HG02759 (cell line): ENCODE results near the gene ZNF813.

Experiments used
- ATAC-seq: cut with Tn5 transposase; IDR thresholded peaks from one replicate; pipeline ENCODE4 v1.9.1; 2021; ENCODE audit warnings: mild to moderate bottlenecking, moderate library complexity; ENCODE audit not compliant: unreplicated experiment

The ZNF813 gene

GRCh38 chr19:53519446-53519845 is 51.9 kb downstream of the ZNF813 start:
- ATAC-seq = no peak

- ATAC-seq = no peak
Observed at GRCh38 chr19:53520163-53520546, 52.6 kb downstream of the ZNF813 start.

GRCh38 chr19:53520547-53521372 is 53.2 kb downstream of the ZNF813 start:
- peak; percentile 99 for ATAC-seq

GRCh38 chr19:53521373-53522202 is 54.1 kb downstream of the ZNF813 start:
- ATAC-seq = no peak

- no peak for ATAC-seq
Observed at GRCh38 chr19:53525922-53526321, 58.4 kb downstream of the ZNF813 start.

- ATAC-seq = no peak
Observed at GRCh38 chr19:53530622-53531021, 63.1 kb downstream of the ZNF813 start.

GRCh38 chr19:53531457-53531856 is 63.9 kb downstream of the ZNF813 start:
- no peak for ATAC-seq

- no peak for ATAC-seq
Observed at GRCh38 chr19:53532362-53532761, 64.8 kb downstream of the ZNF813 start.

DNA sequence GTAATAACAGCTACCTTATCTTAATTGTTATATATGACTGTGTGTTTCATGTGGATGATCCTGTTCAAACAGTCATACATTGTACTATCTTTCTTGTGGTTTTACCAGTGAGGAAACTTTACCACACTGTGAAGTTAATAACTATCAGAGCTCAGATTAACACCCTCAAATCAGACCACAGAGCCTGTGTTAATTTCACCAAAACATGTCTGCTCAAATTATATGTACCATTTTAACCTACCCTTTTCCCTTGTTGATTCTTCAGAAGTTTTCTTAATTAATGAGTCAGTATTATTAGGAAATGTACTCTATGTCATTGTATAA is 68.7 kb downstream of the ZNF813 start:
- no peak for ATAC-seq

DNA sequence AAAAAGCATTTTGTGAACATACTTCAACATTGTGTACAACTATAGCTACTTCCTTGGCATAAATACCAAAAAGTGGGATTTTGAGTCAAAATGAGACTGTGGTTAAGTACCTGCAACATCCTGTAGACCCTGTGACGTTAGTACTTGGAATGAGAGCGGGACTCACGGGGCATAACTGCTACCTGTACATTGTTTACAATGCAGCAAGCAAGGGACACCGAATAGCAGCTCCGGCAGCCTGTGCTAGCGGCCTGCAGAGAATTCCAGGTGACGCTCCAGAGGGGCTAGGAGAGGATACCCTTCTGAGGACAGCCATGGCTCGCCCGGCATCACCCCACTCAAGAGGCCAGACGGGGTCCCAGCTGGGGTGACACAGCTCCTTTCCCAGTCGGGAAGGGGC is 69.6 kb downstream of the ZNF813 start:
- ATAC-seq = no peak

DNA sequence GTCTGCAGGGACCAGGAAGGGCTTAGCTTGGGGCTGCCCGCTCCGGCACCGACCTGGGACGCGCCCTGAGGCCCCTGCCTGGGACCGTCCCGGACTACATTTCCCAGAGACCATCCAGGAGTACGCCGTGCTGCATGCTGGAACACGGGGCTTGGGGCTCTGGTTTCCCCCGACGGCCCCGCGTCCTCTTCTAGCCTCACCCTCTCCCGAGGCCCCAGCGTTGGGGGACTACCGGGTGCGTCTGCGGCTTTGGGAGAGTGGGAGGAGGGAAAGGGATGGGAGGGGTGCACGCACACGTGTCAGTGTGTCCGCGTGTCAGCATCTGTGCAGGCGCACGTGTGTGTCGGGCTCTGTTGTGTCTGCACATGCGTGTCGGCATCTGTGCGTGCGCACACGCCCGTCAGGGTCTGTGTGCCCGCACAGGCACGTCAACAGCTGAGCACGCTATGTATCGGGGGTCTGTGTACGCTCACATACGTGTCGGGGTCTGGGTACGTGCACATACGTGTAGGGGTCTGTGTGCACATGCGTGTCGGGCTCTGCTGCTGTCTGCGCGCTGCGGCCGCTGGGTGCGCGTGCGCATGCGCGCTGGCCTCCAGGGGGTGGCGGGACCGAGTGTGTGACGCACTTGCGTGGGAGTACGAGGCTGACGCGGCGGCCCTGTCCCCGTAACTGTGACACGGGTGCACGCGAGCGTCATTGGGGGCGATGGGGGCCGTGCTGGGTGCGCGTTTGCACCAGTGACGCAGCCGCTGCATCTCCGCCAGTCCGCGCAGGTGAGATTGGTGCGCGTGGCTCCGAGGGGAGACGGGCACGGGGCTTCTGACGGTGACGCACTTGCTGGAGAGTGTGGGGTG is 70.2 kb downstream of the ZNF813 start, which contains the start of gene ZNF331:
TSS of gene ZNF331 (plus strand) at position 625 of the 857 bp plus-strand sequence. CDS start 31,232 bp downstream, outside the sequence.
- ATAC-seq = peak; percentile 78

DNA sequence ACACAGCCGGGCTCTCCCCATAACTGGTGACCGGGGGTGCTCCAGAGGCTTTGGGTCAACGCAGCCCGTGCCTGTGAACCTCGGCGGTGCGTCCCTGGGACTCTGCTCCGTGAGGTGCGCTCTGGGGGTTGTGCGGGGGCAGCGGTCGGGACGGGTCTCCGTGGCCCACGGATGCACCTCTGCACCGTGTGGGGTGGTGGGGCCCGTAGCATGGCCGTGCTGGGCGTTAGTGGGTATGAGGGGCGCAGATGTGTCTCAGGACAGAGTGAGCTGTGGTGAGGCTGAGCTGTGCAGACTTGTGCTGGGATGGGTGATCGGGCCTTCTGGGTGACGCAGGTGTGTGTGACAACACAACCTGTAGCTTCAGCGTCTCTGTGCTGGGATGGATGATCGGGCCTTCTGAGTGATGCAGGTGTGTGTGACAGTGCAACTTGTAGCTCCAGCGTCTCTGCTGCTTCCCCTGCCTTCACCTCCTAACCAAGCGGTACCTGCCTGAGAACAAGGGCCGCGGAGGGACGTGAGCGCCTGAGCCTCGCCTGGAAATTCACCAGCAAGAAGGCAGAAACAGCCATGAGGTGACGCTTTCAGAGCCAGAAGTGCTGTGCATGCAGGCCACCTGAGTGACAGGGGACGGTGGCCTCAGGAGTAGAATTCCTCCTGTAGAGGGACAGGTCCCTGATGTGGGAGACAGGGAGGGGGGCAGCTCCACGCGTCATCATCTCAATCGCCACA is 71.0 kb downstream of the ZNF813 start:
- ATAC-seq = peak; percentile 17

GRCh38 chr19:53540091-53540490 is 72.6 kb downstream of the ZNF813 start:
- ATAC-seq = no peak

- ATAC-seq = no peak
Observed at GRCh38 chr19:53541971-53542370, 74.4 kb downstream of the ZNF813 start.

DNA sequence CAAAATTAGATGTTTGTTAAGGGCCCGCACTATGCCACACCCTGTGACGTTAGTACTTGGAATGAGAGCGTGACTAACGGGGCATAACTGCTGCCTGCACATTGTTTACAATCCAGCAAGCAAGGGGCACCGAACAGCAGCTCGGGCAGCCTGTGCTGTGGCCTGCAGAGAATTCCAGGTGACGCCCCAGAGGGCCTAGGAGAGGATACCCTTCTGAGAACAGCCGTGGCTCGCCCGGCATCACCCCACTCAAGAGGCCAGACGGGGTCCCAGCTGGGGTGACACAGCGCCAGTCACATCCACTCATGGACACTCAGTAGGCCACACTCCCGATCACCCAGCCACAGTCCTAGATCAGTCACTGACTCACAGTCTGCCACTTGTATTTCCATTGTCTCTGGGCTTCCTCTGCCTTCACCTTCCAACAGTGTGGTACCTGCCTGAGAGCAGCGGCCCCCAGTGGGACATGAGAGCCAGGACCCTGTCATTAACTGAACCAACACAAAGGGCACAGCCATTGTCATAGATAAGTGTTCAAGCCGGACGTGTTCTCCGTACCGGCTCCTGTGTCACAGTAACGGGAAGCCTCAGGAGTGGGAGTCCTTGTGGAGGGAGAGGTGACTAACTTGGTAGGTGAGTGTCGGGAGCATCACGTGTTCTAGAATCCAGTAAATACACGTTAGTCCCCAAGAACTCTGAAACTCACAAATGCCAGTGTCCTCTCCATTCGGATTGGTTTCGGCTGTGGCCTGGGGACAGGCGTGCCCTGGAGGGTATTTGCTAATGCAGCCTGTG is 77.9 kb downstream of the ZNF813 start:
- ATAC-seq = no peak
